NCI-H2227 (cell line): ENCODE measurements around the gene EPM2AIP1.
"Not testable (repeated sequence)": the region's sequence is repeated elsewhere in the genome, so short reads cannot be mapped to it uniquely, and the experiment has no call there.

Source experiments
- DNase-seq: peaks from one replicate; lab custom pipeline; 2025; ENCODE audit not compliant: unreplicated experiment; lab: John Stamatoyannopoulos, UW

Gene EPM2AIP1

GRCh38 chr3:36954452-36955134 lies 38.3 kb downstream of the EPM2AIP1 start:
- DNase-seq = no peak

GRCh38 chr3:36947814-36948213 lies 45.1 kb downstream of the EPM2AIP1 start:
- DNase-seq = not testable (repeated sequence)

GRCh38 chr3:36945333-36945980 lies 47.5 kb downstream of the EPM2AIP1 start:
- DNase-seq = no peak

DNA sequence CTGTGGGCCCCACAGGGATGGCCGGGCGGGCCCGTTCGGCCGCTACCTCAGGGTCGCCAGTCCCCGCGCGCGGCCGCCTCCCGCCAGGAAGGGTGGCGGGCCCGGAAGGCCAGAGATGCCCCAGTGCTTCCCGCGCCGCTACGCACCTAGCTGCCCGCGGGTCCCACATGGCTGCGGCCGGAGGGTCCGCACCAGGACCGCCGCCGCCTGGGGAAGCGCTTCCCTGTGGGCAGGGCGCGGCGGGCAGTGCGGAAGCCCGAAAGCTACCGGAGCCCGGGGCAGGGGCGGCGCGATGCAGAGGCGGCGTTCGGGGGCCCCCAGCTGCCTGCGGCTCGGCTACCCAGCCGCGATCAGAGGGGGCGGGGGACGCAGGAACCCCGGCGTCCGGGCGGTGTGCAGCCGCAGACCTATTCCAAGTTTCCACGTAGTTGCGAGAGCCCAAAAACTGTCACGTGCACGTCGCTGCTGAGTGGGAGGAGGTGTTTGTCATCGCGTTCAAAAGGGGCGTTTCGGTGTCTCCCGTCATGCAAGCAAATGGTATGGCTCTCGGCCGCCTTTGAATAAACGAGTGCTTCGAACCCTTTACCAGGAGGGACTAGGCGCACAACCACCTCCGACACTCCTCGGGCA lies 48.2 kb downstream of the EPM2AIP1 start, which contains the start of gene TRANK1:
Gene TRANK1, minus strand, starts transcription at position 414 of the 630 bp plus-strand sequence. Its CDS starts 245 bp downstream, at position 169.
- DNase-seq = peak; percentile 64

GRCh38 chr3:36944012-36944640 lies 48.8 kb downstream of the EPM2AIP1 start:
- peak; percentile 64 for DNase-seq

GRCh38 chr3:36943601-36944000 lies 49.3 kb downstream of the EPM2AIP1 start:
- no peak for DNase-seq

DNA sequence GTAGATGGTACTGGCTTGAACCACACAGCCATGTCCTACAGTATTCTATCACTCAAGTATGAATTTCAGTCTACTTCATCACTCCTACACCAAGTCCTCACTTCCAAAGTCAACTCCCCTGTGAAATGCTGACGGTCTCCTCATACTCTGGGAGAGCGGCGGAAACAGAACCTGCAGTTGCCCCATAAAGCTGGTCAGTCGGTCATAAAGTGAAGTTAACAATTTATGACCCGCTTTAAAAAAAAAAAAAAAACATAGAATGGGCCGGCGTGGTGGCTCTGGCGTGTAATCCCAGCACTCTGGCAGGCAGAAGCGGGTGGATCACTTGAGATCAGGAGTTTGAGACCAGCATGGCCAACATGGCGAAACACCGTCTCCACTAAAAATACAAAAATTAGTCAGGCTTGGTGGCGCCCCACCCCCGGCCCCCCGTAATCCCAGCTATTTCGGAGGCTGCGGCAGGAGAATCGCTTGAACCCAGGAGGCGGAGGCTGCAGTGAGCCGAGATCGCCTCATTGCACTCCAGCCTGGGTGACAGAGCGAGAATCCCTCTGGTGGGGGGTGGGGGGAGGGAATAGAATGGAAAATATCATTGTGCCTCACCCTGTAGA lies 50.2 kb downstream of the EPM2AIP1 start:
- no peak for DNase-seq

- no peak for DNase-seq
These were observed 51.3 kb downstream of the EPM2AIP1 start for GRCh38 chr3:36941658-36942057.

DNA sequence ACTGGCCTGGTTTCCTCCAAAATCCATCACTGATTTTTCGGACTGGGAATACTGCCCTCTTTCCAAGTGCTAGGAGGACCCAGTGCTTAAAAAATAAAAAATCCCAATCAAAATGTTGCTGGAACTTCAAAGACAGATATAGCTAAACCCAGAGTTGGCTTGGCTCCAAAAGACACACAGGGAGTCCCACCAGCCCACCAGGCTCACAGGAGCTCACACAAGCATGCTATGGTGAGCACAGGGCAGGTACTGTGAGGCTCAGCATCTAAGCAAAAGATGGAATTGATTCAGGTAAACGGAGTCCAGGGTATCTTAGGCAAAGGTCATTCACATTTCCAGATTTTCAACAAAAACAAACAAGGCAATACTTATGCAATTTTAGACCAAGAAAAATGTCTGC lies 51.8 kb downstream of the EPM2AIP1 start:
- DNase-seq = peak; percentile 10

DNA sequence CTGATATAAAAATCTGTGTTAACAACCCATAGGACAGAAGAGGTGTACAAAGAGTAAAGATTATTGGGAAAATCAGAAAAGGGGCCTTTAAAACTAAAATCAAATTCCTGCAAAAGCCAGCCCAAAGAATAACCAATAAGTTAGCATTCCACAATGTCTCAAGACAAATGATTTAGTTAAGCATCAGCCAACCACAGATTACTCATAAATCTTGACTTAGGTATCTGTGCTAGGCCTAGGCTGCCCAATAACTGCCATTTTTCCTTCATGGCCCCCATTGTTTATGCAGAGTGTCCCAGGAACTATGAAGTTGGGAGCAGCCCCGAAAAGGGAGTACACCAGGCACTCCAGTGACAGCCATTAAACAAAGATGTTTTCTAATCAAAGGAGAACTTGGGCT lies 55.4 kb downstream of the EPM2AIP1 start:
- DNase-seq = no peak
